Caco-2 (cell line): Measurements from ENCODE around the gene WFIKKN1. TPM values are rescaled to one million over a fixed set of nuclear protein-coding genes. Genes with fewer than 3 reads are reported as not detected.

Source experiments
- BruUV-seq: library from RNA; stranded (reverse); fragments of 400-500 nt; replicated peaks from 2 replicates; lab custom pipeline; 2021; lab: Mats Ljungman, UMichigan
- CTCF ChIA-PET: fragments of 300-600 bp; sonication (Branson Sonifier 250); formaldehyde crosslinking; loops from one replicate; lab custom pipeline; 2022; ENCODE audit warnings: antibody characterized with exemption; lab: Charles Lee
- POLR2A ChIA-PET: fragments of 300-600 bp; sonication (Branson Sonifier 250); formaldehyde crosslinking; loops from one replicate; lab custom pipeline; 2022; ENCODE audit warnings: antibody characterized with exemption; lab: Charles Lee
- DNase-seq, 2 experiments: peaks; one replicate each; pipeline versions ENCODE4 v3.0.0 to v3.0.0-alpha.2; 2020 to 2022
- H3K27me3 ChIP-seq: replicated peaks from 2 replicates; pipeline ENCODE4 v1.6.0; 2011; ENCODE audit warnings: low read length; ENCODE audit not compliant: control insufficient read depth, insufficient read depth
- H3K36me3 ChIP-seq: 2 replicates; pipeline ENCODE4 v1.5.1; 2011; ENCODE audit warnings: low read length; ENCODE audit not compliant: control insufficient read depth, insufficient read depth
- H3K4me1 ChIP-seq: fragments of 250-450 bp; sonication (Bioruptor Pico); 2 replicates; pipeline ENCODE4 v1.5.1; 2020; ENCODE audit warnings: mild to moderate bottlenecking
- H3K4me3 ChIP-seq: 2 replicates; pipeline ENCODE4 v1.5.1; 2011; ENCODE audit warnings: low read depth, mild to moderate bottlenecking, control low read depth, low read length
- H3K9me3 ChIP-seq: fragments of 250-450 bp; sonication (Bioruptor Pico); 2 replicates; pipeline ENCODE4 v1.5.1; 2020; ENCODE audit warnings: mild to moderate bottlenecking, moderate library complexity
- H3K27ac Mint-ChIP-seq: one replicate; pipeline ENCODE4 v1.8.0; 2022; ENCODE audit warnings: mixed read lengths; ENCODE audit not compliant: unreplicated experiment
- H3K27me3 Mint-ChIP-seq: one replicate; pipeline ENCODE4 v1.8.0; 2022; ENCODE audit warnings: mixed read lengths; ENCODE audit not compliant: insufficient read depth, unreplicated experiment
- H3K36me3 Mint-ChIP-seq: one replicate; pipeline ENCODE4 v1.8.0; 2022; ENCODE audit warnings: mild to moderate bottlenecking, mixed read lengths; ENCODE audit not compliant: insufficient read depth, unreplicated experiment
- H3K4me1 Mint-ChIP-seq: one replicate; pipeline ENCODE4 v1.8.0; 2022; ENCODE audit warnings: low read depth, mixed read lengths; ENCODE audit not compliant: unreplicated experiment
- H3K4me3 Mint-ChIP-seq: one replicate; pipeline ENCODE4 v1.8.0; 2022; ENCODE audit warnings: mild to moderate bottlenecking, moderate library complexity, mixed read lengths; ENCODE audit not compliant: unreplicated experiment
- H3K9me3 Mint-ChIP-seq: one replicate; pipeline ENCODE4 v1.8.0; 2022; ENCODE audit warnings: mixed read lengths; ENCODE audit not compliant: unreplicated experiment
- CTCF ChIP-seq, 2 experiments: fragments of 200-600 bp in 1 of 2; IDR thresholded peaks; 1 replicate in 1 of 2; 2 replicates in 1 of 2; pipeline versions ENCODE4 v1.5.1 to v1.8.0; 2011 to 2022; ENCODE audit warnings: antibody characterized with exemption in 1 of 2, control low read depth in 1 of 2, inconsistent platforms in 1 of 2, low read depth in 1 of 2, low read length in 1 of 2, mild to moderate bottlenecking in 1 of 2, moderate library complexity in 1 of 2; ENCODE audit not compliant: insufficient read depth in 1 of 2, severe bottlenecking in 1 of 2, unreplicated experiment in 1 of 2
- intact Hi-C: fragments of 100-400 bp; cut with micrococcal nuclease; formaldehyde crosslinking; loops from one replicate; pipeline ENCODE4 v1.10.0; 2022; ENCODE audit not compliant: unreplicated experiment
- total RNA-seq: library from RNA; stranded (reverse); gene quantifications from 2 replicates; pipeline ENCODE4 v1.2.3, GENCODE V29; 2022

WFIKKN1 gene
- total RNA-seq, 1 experiment from 2014 or later: 0.54 TPM

DNA sequence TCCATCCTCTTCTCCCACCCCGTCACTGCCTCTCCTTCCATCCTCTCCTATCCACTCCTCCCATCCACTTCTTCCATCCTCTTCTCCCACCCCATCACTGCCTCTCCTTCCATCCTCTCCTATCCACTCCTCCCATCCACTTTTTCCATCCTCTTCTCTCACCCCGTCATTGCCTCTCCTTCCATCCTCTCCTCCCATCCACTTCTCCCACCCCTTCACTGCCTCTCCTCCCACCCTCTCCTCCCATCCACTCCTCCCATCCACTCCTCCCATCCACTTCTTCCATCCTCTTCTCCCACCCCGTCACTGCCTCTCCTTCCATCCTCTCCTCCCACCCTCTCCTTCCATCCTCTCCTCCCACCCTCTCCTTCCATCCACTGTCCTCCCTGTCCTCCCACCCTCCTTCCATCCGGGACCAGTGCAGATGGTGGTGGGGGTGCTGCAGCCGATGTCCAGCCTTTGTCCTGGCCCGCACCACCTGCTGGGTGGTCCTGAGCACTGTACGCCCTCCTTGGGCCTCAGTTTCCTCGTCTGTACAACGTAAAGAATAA, 1.1 kb downstream of the WFIKKN1 start:
- Mint-ChIP-seq H3K27me3 (no peaks in the 10 kb centered on the region), H3K4me1 (no peaks in the 10 kb centered on the region), H3K9me3 (no peaks in the 10 kb centered on the region), H3K27ac (no peak overlapping the region), H3K4me3 (no peak overlapping the region), H3K36me3 (peaks cover 36% of the 10 kb centered on the region)
- peaks cover 6% of the 10 kb centered on the region; the same call in 1 of the 2 replicates for H3K4me1 ChIP-seq
- no peak for TF ChIP-seq CTCF (IDR thresholded peaks at IDR 0.05; ENCODE audit: insufficient read depth in 1 of 2, low read depth in 1 of 2, low read length in 1 of 2, severe bottlenecking in 1 of 2, unreplicated experiment in 1 of 2)
- no peak for DNase-seq
- ChIA-PET POLR2A (no interaction called here), CTCF (no interaction called here)
- no peaks in the 10 kb centered on the region for H3K9me3 ChIP-seq
- H3K36me3 ChIP-seq: no peaks in the 10 kb centered on the region
- BruUV-seq: no TSS peak
- H3K27me3 ChIP-seq: no peaks in the 10 kb centered on the region
- intact Hi-C loops: no loop called here
- no peak overlapping the region for H3K4me3 ChIP-seq

- Mint-ChIP-seq H3K36me3 (peaks cover 32% of the 10 kb centered on the region), H3K4me3 (no peak overlapping the region)
- BruUV-seq: no TSS peak
These were observed 1.9 kb downstream of the WFIKKN1 start for GRCh38 chr16:632486-633335.

More at GRCh38 chr16:632486-633335, 1.9 kb downstream of the WFIKKN1 start:
- H3K27ac Mint-ChIP-seq: no peak overlapping the region
- intact Hi-C loops: no loop called here
- H3K4me3 ChIP-seq: no peak overlapping the region
- DNase-seq: no peak
- no peaks in the 10 kb centered on the region for H3K9me3 ChIP-seq
- no peaks in the 10 kb centered on the region for H3K27me3 Mint-ChIP-seq
- CTCF ChIA-PET: no interaction called here
- no peaks in the 10 kb centered on the region for H3K4me1 Mint-ChIP-seq
- H3K9me3 Mint-ChIP-seq: no peaks in the 10 kb centered on the region
- TF ChIP-seq CTCF (IDR thresholded peaks at IDR 0.05; ENCODE audit: insufficient read depth in 1 of 2, low read depth in 1 of 2, low read length in 1 of 2, severe bottlenecking in 1 of 2, unreplicated experiment in 1 of 2): no peak
- H3K36me3 ChIP-seq: no peaks in the 10 kb centered on the region
- peaks cover 10% of the 10 kb centered on the region for H3K4me1 ChIP-seq
- no peaks in the 10 kb centered on the region for H3K27me3 ChIP-seq
- POLR2A ChIA-PET: interaction anchor here (0.5 kb wide), 1 partner anchor 75 kb away, joined by 3 read pairs; no protein-coding TSS in a partner anchor
